Adrenal gland (tissue), 12 donors: Measurements from ENCODE around the gene SLC66A3. TPM values are rescaled to one million over a fixed set of nuclear protein-coding genes. Genes with fewer than 3 reads are reported as not detected.
A peak's percentile ranks its signal among the peaks of the same experiment; 100 is the strongest.

ENCODE experiments used
- DNase-seq, 7 donors: peaks; one replicate each; pipeline ENCODE4 v3.0.0-alpha.2; 2019 to 2020
- H3K27ac ChIP-seq, 5 donors: fragments of 200-600 bp; sonication (generic) in 4 of 5; 1 replicate in 3 of 5; 2 replicates in 2 of 5; pipeline versions ENCODE4 v1.5.1 to v1.8.0; 2016 to 2020; ENCODE audit warnings: mild to moderate bottlenecking in 1 of 5
- H3K27me3 ChIP-seq: fragments of 200-600 bp; 2 replicates; pipeline ENCODE4 v1.8.0; 2021
- H3K36me3 ChIP-seq, 2 donors: fragments of 200-600 bp; replicated peaks in 1 of 2; 1 replicate in 1 of 2; 2 replicates in 1 of 2; pipeline versions ENCODE4 v1.5.1 to v1.8.0; 2018 to 2022
- H3K4me1 ChIP-seq, 2 donors: fragments of 200-600 bp; replicated peaks in 1 of 2; 1 replicate in 1 of 2; 2 replicates in 1 of 2; pipeline versions ENCODE4 v1.5.1 to v1.8.0; 2018 to 2021
- H3K4me3 ChIP-seq, 4 donors: fragments of 200-600 bp; sonication (generic) in 3 of 4; one replicate each; pipeline ENCODE4 v1.5.1; 2016 to 2018
- H3K9me3 ChIP-seq, 3 donors: fragments of 200-600 bp; sonication (generic) in 1 of 3; replicated peaks in 1 of 3; 1 replicate in 2 of 3; 2 replicates in 1 of 3; pipeline versions ENCODE4 v1.5.1 to v1.8.0; 2016 to 2021
- CTCF ChIP-seq, 6 experiments: fragments of 450-650 bp in 4 of 6; fragments of 200-600 bp in 2 of 6; sonication (generic) in 1 of 6; IDR thresholded peaks; 1 replicate in 5 of 6; 2 replicates in 1 of 6; pipeline versions ENCODE4 v1.5.1 to v1.8.0; 2016 to 2021; ENCODE audit warnings: antibody characterized with exemption in 6 of 6, mild to moderate bottlenecking in 2 of 6, moderate library complexity in 1 of 6
- POLR2A ChIP-seq, 2 donors: fragments of 450-650 bp; IDR thresholded peaks; one replicate each; pipeline ENCODE4 v1.6.1; 2017; ENCODE audit warnings: antibody characterized with exemption in 2 of 2, mild to moderate bottlenecking in 2 of 2, moderate library complexity in 1 of 2
- WGBS, 4 donors: extraction: QIAGEN DNeasy Blood & Tissue Kit in 2 of 4; methylation state at CpG; one replicate each; pipeline versions ENCODE4 v1.1.5 to v1.1.7; 2013 to 2017; 5-methylcytosine and 5-hydroxymethylcytosine counted together
- intact Hi-C, 2 donors: fragments of 100-400 bp; cut with DNase I; formaldehyde crosslinking; loops; one replicate each; pipeline versions ENCODE4 v1.14.1 to v1.15.0; 2022 to 2023
- polyA plus RNA-seq, 3 donors: library from polyadenylated mRNA; stranded (reverse); fragments of 200-250 nt in 2 of 3; fragments of 350-450 nt in 1 of 3; fragmentation: Illumina TruSeq in 1 of 3; extraction: RNeasy Lipid Tissue Mini Kit (QIAGEN cat#74804) in 1 of 3; gene quantifications; one replicate each; pipeline ENCODE4 v1.2.3, GENCODE V29; 2013 to 2014
- total RNA-seq, 9 donors: library from RNA; depleted of rRNA in 4 of 9; stranded (reverse); fragments of >200 nt in 4 of 9; fragments of 120-200 nt in 1 of 9; fragmentation: NEBNext Ultra II Directional in 1 of 9; extraction: Animal tissue kit (Norgen Biotek cat#: 25700) in 1 of 9; gene quantifications; one replicate each; pipeline versions ENCODE4 v1.1.0 to v1.2.4, GENCODE V29; 2013 to 2023
- donor health status: healthy with polysubstance abuse.
- donor health status: Bipolar disorder and iron deficiency.
- donor health status: DM: yes; HTN: yes; CAD: no.
- donor health status: DM: no; HTN: no; CAD: no.
- donor health status: DM: no; HTN: no; CAD: no.
- donor health status: DM: yes; HTN: yes; CAD: no.

The SLC66A3 gene
- total and polyA plus RNA-seq, 12 donors: 13.0 to 162 (median 41.0) TPM

GRCh38 chr2:11156396-11157075 is 1.3 kb downstream of the SLC66A3 start:
- H3K4me3 ChIP-seq: peak overlapping the region in 1 of 4 donors; percentile 66
- no peaks in the 10 kb centered on the region for H3K9me3 ChIP-seq
- H3K27ac ChIP-seq: no peak overlapping the region
- H3K36me3 ChIP-seq: no peaks in the 10 kb centered on the region
- H3K4me1 ChIP-seq: peaks cover 10 to 18% of the 10 kb centered on the region in 2 donors
- 91 to 94% (median 94%) methylated on average over 11 to 13 of the region's 13 CpGs for WGBS, 4 donors
- intact Hi-C loops: no loop called here
- peak in 1 of 7 donors; percentile 49 for DNase-seq
- TF ChIP-seq POLR2A (IDR thresholded peaks at IDR 0.05): no peak
- no peaks in the 10 kb centered on the region for H3K27me3 ChIP-seq

- Histone ChIP-seq H3K27ac (no peak overlapping the region), H3K9me3 (no peaks in the 10 kb centered on the region), H3K27me3 (no peaks in the 10 kb centered on the region), H3K4me3 (no peak overlapping the region), H3K36me3 (no peaks in the 10 kb centered on the region), H3K4me1 (peaks cover 10 to 18% of the 10 kb centered on the region in 2 donors)
- no peak for TF ChIP-seq CTCF (IDR thresholded peaks at IDR 0.05)
- 83 to 95% (median 89%) methylated on average over 1 to 6 of the region's 6 CpGs for WGBS, 4 donors
- intact Hi-C loops: no loop called here
- peak in 2 of 7 donors; percentile 13 to 39 for DNase-seq
Observed at GRCh38 chr2:11157296-11157695, 2.0 kb downstream of the SLC66A3 start.

- intact Hi-C loops: no loop called here
- no peak overlapping the region for H3K4me3 ChIP-seq
Observed at GRCh38 chr2:11157731-11158130, 2.5 kb downstream of the SLC66A3 start.

GRCh38 chr2:11158916-11159573 is 3.8 kb downstream of the SLC66A3 start:
- peaks cover 10 to 17% of the 10 kb centered on the region in 2 donors for H3K4me1 ChIP-seq
- no peaks in the 10 kb centered on the region for H3K36me3 ChIP-seq
- H3K27me3 ChIP-seq: no peaks in the 10 kb centered on the region
- WGBS, 4 donors: 85 to 95% (median 86%) methylated on average over 6 to 14 of the region's 14 CpGs
- TF ChIP-seq CTCF (IDR thresholded peaks at IDR 0.05) (no peak), POLR2A (IDR thresholded peaks at IDR 0.05) (no peak)
- no peaks in the 10 kb centered on the region for H3K9me3 ChIP-seq
- intact Hi-C loops: no loop called here
- DNase-seq: peak in 1 of 7 donors; percentile 31
- no peak overlapping the region for H3K4me3 ChIP-seq
- no peak overlapping the region for H3K27ac ChIP-seq

More at GRCh38 chr2:11157731-11158130, 2.5 kb downstream of the SLC66A3 start:
- no peak overlapping the region for H3K27ac ChIP-seq
- H3K9me3 ChIP-seq: no peaks in the 10 kb centered on the region
- 90 to 97% (median 95%) methylated on average over 3 to 4 of the region's 4 CpGs for WGBS, 4 donors
- H3K36me3 ChIP-seq: no peaks in the 10 kb centered on the region
- no peaks in the 10 kb centered on the region for H3K27me3 ChIP-seq
- TF ChIP-seq CTCF (IDR thresholded peaks at IDR 0.05): no peak
- TF ChIP-seq POLR2A (IDR thresholded peaks at IDR 0.05): no peak
- peaks cover 10 to 18% of the 10 kb centered on the region in 2 donors for H3K4me1 ChIP-seq
- DNase-seq: peak in 2 of 7 donors; percentile 14 to 46
